Parathyroid adenoma (tissue), 2 donors: ENCODE results near the gene SERPINB13.

Source experiments
- H2AFZ ChIP-seq: fragments of 300-600 bp; sonication (generic); one replicate; pipeline ENCODE4 v1.7.0; 2017; ENCODE audit warnings: antibody characterized with exemption, mild to moderate bottlenecking
- H3K27ac ChIP-seq: fragments of 300-600 bp; sonication (generic); one replicate; pipeline ENCODE4 v1.7.0; 2017
- H3K27me3 ChIP-seq: fragments of 300-600 bp; sonication (generic); one replicate; pipeline ENCODE4 v1.7.0; 2017; ENCODE audit warnings: low read length; ENCODE audit not compliant: control insufficient read depth, insufficient read depth
- H3K36me3 ChIP-seq: fragments of 300-600 bp; sonication (generic); one replicate; pipeline ENCODE4 v1.7.0; 2017; ENCODE audit warnings: low read length; ENCODE audit not compliant: control insufficient read depth, insufficient read depth
- H3K4me1 ChIP-seq: fragments of 300-600 bp; sonication (generic); one replicate; pipeline ENCODE4 v1.7.0; 2017; ENCODE audit warnings: control low read depth
- H3K4me2 ChIP-seq: fragments of 300-600 bp; sonication (generic); one replicate; pipeline ENCODE4 v1.7.0; 2017; ENCODE audit warnings: low read length
- H3K4me3 ChIP-seq: fragments of 300-600 bp; sonication (generic); one replicate; pipeline ENCODE4 v1.7.0; 2017; ENCODE audit warnings: low read depth, low read length
- H3K79me2 ChIP-seq: fragments of 300-600 bp; sonication (generic); one replicate; pipeline ENCODE4 v1.7.0; 2017; ENCODE audit warnings: control low read depth
- H3K9ac ChIP-seq: fragments of 300-600 bp; sonication (generic); one replicate; pipeline ENCODE4 v1.7.0; 2017; ENCODE audit warnings: mild to moderate bottlenecking
- H3K9me3 ChIP-seq: fragments of 300-600 bp; sonication (generic); one replicate; pipeline ENCODE4 v1.7.0; 2017; ENCODE audit warnings: low read length; ENCODE audit not compliant: control insufficient read depth
- TF ChIP-seq, protein P1 (sequence below): fragments of 300-600 bp; sonication (generic); IDR thresholded peaks from one replicate; pipeline ENCODE4 v1.7.0; 2017; ENCODE audit warnings: antibody characterized with exemption, mild to moderate bottlenecking
- donor health status: primary hyperparathyroidism.

Gene SERPINB13

DNA sequence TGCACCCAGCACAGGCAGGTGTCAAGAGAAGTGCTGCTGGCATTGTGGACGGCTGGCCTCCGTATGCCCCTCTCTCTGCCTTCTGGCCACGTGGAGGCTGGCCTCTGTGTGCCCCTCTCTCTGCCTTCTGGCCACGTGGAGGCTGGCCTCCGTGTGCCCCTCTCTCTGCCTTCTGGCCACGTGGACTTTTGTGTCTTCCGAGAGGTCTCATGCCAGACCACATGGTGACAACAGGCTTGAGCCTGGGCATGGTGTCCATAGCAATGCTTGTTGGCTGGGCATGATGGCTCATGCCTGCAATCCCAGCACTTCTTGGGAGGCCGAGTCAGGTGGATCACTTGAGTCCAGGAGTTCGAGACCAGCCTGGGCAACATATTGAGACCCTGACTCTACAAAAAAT lies 19.3 kb upstream of the SERPINB13 start:
- Histone ChIP-seq H3K36me3 (no peaks in the 10 kb centered on the region), H2AFZ (no peak overlapping the region), H3K27me3 (no peaks in the 10 kb centered on the region), H3K27ac (no peak overlapping the region), H3K4me1 (no peaks in the 10 kb centered on the region), H3K4me2 (no peak overlapping the region), H3K4me3 (no peak overlapping the region), H3K9me3 (no peaks in the 10 kb centered on the region), H3K9ac (no peak overlapping the region), H3K79me2 (no peaks in the 10 kb centered on the region)
- TF ChIP-seq, protein P1, sequence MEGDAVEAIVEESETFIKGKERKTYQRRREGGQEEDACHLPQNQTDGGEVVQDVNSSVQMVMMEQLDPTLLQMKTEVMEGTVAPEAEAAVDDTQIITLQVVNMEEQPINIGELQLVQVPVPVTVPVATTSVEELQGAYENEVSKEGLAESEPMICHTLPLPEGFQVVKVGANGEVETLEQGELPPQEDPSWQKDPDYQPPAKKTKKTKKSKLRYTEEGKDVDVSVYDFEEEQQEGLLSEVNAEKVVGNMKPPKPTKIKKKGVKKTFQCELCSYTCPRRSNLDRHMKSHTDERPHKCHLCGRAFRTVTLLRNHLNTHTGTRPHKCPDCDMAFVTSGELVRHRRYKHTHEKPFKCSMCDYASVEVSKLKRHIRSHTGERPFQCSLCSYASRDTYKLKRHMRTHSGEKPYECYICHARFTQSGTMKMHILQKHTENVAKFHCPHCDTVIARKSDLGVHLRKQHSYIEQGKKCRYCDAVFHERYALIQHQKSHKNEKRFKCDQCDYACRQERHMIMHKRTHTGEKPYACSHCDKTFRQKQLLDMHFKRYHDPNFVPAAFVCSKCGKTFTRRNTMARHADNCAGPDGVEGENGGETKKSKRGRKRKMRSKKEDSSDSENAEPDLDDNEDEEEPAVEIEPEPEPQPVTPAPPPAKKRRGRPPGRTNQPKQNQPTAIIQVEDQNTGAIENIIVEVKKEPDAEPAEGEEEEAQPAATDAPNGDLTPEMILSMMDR = no peak

DNA sequence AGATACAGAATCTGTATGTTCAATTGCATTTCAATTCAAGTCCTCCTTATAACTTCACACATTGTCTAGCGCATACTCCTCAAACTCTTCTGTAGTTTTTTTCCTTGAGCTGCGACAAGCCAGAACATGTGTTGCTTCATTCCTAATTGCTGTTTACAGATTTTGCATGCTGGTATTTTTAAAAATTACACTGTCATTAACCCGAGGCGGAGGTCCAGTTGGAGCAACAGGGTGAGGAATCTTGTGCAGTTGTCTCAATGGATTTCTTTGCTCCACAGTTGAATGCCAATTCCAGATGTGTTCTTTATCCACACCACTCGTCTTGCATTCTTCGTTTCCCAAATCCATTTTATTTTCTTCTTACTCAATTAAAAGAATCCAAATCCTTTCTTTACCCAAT lies 16.4 kb upstream of the SERPINB13 start:
- TF ChIP-seq, protein P1 = no peak
- no peaks in the 10 kb centered on the region for H3K79me2 ChIP-seq
- H3K27me3 ChIP-seq = no peaks in the 10 kb centered on the region
- no peak overlapping the region for H3K4me3 ChIP-seq
- no peak overlapping the region for H3K27ac ChIP-seq
- H3K9ac ChIP-seq = no peak overlapping the region
- no peaks in the 10 kb centered on the region for H3K9me3 ChIP-seq
- no peak overlapping the region for H3K4me2 ChIP-seq
- H2AFZ ChIP-seq = no peak overlapping the region
- no peaks in the 10 kb centered on the region for H3K36me3 ChIP-seq
- H3K4me1 ChIP-seq = no peaks in the 10 kb centered on the region

DNA sequence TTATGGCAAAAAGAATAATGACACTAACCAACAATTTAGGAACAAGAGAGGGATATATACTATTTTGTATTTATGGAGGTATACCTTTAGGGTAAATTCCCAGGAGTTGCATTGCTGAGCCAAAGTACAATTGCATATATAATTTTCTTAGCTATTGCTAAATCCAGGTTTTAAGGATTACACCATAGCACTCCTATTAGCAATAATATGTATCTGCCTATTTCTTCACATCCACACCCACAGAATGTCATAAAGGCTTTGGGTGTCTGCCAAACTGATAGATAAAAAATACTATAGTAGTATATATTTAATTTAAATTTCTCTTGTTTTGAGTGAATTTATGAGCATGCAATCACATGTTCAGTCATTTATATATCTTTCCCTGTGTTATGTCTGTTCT lies 11.5 kb upstream of the SERPINB13 start:
- Histone ChIP-seq H3K9me3 (no peaks in the 10 kb centered on the region), H3K79me2 (no peaks in the 10 kb centered on the region), H3K9ac (no peak overlapping the region), H3K27me3 (no peaks in the 10 kb centered on the region), H3K4me1 (no peaks in the 10 kb centered on the region), H2AFZ (no peak overlapping the region), H3K4me3 (no peak overlapping the region), H3K36me3 (no peaks in the 10 kb centered on the region), H3K27ac (no peak overlapping the region), H3K4me2 (no peak overlapping the region)
- TF ChIP-seq, protein P1 = no peak

DNA sequence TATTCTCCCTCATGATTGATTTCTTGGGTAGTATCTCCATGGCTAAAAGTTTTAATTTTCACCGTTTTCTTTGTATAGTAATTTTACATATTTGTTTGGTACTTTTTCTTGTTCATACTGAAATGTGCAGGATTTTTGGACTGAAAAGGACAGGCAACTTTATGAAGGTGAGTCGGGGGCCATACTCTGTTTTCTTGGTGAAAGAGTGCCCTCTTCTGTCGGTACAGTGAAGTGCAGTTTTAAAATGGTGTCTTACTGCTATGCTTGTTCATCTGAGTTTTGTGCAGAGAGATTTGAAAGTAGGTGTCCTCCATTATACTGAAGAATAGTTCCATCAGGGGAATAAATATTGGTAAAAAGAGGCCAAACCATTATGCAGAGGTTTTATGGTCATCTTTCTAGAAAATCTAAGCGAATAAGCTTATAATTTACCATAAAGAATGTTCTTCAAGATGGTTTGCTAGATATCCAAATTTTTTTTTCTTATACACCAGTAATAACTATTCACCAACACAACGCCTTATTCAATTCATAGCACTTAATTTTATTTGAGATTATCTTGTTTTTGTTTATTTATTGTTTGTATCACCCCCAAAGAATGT lies 8.7 kb upstream of the SERPINB13 start:
- TF ChIP-seq, protein P1 = peak; percentile 32
- Histone ChIP-seq H3K4me1 (no peaks in the 10 kb centered on the region), H3K9me3 (no peaks in the 10 kb centered on the region), H3K4me3 (no peak overlapping the region), H2AFZ (no peak overlapping the region), H3K27me3 (no peaks in the 10 kb centered on the region), H3K36me3 (no peaks in the 10 kb centered on the region), H3K27ac (no peak overlapping the region), H3K4me2 (no peak overlapping the region), H3K9ac (no peak overlapping the region), H3K79me2 (no peaks in the 10 kb centered on the region)

DNA sequence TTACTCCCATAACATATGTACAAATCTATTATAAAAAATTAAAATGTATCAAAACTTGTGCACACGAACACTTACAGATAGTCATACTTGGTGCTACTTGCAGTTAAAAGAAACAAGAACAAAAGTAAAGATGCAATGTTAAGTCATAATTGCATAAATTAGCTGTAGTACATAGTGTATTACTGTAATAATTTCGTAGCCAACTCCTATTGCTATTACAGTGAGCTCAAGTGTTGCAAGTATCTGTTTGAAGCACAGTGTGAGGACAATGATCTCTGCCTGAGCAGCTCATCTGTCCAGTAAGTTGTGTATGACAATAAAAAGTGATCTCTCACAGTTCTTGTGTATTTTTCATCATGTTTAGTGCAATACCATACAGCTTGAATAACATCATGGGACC lies 7.5 kb upstream of the SERPINB13 start:
- Histone ChIP-seq H3K9ac (no peak overlapping the region), H3K27me3 (no peaks in the 10 kb centered on the region), H3K79me2 (no peaks in the 10 kb centered on the region), H2AFZ (no peak overlapping the region), H3K4me1 (no peaks in the 10 kb centered on the region), H3K4me2 (no peak overlapping the region), H3K36me3 (no peaks in the 10 kb centered on the region), H3K9me3 (no peaks in the 10 kb centered on the region), H3K27ac (no peak overlapping the region), H3K4me3 (no peak overlapping the region)
- TF ChIP-seq, protein P1 = no peak
